AG09319 (cell line): ENCODE data around the gene RELN.

ENCODE experiments used
- DNase-seq: peaks from one replicate; pipeline ENCODE4 v3.0.0-alpha.2; 2010; ENCODE audit warnings: low read depth; ENCODE audit errors: extremely low read depth
- TF ChIP-seq, protein P1 (sequence below): IDR thresholded peaks from 2 replicates; pipeline ENCODE4 v1.5.1; 2011; ENCODE audit warnings: low read depth, mild to moderate bottlenecking, inconsistent platforms, low read length, moderate library complexity

The RELN gene

DNA sequence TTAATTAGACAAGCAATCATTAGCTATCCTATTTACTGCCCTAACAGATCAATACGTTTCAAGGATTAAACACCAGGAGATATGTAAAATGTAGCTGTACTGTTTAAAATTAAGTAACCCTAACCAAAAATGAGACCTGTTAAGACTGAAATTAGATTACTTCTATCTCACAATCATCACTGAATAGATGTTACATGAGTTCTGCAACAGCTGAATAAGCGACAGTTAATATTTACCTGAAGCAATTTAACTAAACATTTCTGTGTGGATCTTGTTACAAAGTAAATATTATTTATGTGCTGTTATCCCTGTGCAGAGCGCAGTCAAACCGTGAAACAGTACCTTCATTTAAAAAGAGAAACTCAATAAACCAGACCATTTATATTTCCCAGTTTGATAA is 122.5 kb downstream of the RELN start:
- TF ChIP-seq, protein P1, sequence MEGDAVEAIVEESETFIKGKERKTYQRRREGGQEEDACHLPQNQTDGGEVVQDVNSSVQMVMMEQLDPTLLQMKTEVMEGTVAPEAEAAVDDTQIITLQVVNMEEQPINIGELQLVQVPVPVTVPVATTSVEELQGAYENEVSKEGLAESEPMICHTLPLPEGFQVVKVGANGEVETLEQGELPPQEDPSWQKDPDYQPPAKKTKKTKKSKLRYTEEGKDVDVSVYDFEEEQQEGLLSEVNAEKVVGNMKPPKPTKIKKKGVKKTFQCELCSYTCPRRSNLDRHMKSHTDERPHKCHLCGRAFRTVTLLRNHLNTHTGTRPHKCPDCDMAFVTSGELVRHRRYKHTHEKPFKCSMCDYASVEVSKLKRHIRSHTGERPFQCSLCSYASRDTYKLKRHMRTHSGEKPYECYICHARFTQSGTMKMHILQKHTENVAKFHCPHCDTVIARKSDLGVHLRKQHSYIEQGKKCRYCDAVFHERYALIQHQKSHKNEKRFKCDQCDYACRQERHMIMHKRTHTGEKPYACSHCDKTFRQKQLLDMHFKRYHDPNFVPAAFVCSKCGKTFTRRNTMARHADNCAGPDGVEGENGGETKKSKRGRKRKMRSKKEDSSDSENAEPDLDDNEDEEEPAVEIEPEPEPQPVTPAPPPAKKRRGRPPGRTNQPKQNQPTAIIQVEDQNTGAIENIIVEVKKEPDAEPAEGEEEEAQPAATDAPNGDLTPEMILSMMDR = no peak
- DNase-seq = no peak

DNA sequence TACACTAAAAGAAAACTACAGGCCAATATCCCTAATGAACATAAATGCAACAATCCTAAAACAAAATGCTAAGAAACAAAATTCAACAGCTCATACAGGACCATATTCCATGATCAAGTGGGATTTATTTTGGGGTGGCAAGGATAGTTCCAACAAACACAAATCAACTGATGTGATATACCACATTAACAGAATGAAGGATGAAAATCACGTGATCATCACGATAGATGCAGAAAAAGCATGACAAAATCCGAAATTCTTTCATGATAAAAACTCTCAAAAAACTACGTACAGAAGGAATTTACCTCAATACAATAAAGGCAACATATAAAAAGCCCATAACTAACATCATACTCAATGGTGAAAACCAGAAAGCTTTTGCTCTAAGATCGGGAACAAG is 124.0 kb downstream of the RELN start:
- TF ChIP-seq, protein P1 = no peak
- no peak for DNase-seq

DNA sequence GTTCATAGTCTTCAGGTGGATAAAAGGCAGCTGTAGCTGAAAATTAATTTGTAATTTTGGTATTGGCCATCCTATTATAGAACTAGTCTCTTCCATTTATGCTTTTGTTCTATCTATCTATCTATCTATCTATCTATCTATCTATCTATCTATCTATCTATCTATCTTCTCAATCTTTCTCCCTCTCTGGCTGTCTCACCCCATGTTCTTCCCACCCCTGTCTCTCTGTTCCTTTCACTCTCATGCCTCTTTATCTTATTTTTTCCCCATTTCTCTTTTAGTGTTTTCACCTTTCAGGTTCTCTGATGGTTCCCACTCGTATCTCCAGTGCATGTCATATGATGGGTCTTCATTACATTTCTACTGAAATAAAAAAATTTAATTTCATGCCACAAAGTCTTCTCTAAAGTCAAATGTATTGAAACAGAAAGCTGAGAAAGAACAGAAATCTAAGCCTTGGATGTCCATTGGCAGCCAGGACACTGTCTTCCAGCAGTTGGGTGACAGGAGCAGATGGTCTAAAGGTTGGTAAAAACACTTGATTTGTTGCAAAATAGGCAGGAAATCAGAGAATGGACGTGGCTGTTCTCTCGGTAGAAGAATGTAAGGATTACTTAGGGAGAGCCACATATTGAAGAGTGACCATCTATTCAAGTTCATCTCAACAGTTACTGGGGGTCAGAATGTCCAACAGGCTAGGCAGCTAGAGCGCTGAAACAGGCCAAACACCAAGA is 127.0 kb downstream of the RELN start:
- DNase-seq = no peak
- TF ChIP-seq, protein P1 = no peak

DNA sequence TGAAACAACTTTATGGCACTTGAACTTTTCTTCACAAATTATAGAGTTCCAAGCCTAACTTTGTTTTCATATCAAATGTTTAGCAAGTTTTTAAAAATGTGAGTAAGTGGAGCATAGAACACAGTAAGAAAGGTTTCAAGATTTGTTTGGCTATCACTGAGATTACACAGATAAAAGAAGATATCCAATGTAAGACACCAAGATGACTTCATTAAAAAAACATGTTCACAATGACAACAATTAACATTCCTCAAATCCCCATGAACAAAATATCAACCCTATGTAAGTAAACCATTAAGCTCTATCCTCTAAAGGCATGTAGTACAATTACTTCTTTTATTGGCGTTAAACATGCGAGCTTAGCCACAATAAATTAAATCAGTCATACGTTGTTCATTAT is 129.7 kb downstream of the RELN start:
- DNase-seq = no peak
- TF ChIP-seq, protein P1 = no peak

DNA sequence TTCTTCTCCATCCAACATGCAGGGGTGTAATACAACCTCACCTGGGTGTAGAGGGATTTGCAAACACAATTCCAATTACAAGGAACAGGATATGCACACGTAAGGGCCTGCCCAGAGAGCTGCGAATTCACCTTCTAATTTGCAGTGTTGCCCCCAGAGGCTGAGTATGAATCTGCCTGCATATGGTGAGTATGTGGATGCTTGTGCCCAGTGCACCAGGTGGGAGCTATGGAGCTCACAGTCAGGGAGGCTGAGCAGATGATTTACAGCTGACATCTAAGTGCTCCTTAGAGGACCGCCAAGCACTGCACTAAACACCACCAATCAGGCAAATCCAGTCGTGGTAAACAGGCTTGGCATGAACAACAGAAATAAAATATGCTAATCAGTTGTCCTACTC is 132.0 kb downstream of the RELN start:
- DNase-seq = no peak

DNA sequence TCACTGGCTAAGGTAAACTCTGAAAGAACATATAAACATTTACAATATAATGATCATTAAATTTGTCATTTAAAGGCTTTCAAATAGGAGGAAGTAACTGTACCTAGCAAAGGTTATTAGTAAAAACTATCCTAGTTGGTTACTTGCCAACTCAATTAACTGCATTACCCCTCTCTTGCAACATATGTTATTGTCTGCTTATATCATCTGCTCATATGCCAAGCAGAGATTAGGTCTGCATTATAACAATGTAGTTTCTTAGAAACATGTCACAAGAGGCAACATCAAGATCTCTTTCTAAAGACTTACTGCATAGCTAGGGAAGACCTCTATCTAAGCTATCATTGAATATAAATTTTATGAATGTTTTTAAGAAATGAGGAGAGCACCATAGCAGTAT is 132.5 kb downstream of the RELN start:
- TF ChIP-seq, protein P1 = no peak
- no peak for DNase-seq

More for the DNA sequence above, 132.0 kb downstream of the RELN start:
- TF ChIP-seq, protein P1 = no peak

DNA sequence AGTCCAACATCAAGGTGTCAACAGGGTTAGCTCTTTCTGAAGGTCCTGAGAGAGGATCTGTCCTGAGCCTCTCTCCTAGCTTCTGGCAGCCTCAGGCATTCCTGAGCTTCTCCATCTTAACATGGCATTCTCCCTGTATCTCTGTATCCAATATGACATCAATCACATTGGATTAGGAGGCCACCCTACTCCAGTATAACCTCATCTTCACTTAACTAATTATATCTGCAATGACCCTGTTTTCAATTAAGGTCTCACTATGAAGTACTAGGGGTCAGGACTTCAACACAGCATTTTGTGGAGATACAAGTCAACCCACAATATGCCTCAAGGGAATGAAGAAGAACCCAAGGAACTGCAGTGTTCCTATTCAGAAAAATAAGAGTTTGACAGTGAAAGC is 133.8 kb downstream of the RELN start:
- no peak for DNase-seq
- TF ChIP-seq, protein P1 = no peak
